Retina (tissue), 1 donor: ENCODE results near the gene ADM5.

Source experiments
- DNase-seq: peaks from one replicate; pipeline ENCODE4 v3.0.0-alpha.2; 2016

ADM5 gene

GRCh38 chr19:49658566-49659442 is 30.6 kb upstream of the ADM5 start:
- DNase-seq, result no peak

DNA sequence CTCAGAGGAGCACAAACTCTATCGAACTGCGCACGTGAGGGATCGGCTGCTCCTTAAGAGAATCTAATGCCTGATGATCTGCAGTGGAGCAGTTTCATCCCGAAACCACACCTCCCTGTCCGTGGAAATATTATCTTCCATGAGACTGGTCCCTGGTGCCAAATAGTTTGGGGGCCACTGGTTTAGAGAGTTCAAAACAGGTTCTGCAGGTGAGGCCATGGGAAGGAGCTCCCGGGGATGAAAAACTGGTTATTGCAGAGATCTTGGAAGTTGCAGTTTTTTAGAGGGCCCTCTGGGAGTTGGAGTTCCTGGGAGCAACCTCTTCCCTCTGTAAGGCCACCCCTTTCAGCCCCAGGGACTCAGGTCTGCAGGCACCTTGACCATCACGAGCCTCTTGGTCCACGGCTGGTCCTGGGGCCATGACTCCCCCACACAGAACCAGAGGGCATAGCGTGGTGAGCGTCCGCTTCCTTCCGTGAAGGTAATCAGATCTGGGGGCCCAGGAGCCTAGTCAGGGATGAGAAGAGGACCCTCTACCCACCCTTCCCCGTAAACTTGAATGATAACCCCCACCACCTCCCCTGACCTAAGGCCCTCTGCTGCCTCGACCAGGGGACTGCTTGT is 28.9 kb upstream of the ADM5 start:
- DNase-seq, result no peak

DNA sequence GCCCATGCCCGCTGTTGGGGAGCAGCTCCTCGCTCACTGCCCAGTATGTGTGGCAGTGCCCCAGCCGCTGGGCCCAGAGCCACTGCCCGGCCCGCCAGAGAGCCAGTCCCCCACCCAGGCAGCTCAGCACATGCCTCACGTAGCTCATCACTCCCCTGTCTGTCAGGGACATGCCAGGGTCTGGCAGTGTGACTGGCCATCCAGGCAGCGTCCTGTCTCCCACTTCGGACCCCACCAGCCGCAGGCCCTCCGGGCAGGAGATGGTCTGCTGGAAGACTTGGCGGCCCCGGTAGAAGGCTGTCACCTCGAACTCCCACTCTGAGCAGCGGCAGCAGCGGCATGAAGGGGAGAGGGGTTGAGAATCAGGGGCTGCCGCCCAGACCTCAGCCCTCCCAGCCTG is 27.4 kb upstream of the ADM5 start:
- no peak for DNase-seq

DNA sequence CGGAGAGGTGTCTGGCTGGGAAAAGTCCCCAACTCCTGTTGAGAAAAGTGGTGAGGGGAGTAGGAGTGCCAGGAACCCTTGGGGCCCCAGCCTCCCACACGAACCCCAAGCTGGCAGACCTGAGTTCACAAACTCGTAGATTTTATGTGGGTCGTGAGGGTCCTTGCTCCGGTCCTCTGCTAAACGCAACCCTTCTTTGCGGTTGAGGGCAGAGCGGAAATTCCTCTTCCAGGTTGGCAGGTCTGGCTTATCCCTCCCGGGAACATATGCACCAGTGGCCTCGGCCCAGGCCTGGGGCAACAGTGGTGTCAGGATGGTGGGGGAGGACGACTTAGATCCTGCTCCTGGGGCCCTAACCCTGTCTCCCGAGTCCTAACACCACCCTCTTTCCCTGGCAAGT is 26.2 kb upstream of the ADM5 start:
- DNase-seq, result no peak

DNA sequence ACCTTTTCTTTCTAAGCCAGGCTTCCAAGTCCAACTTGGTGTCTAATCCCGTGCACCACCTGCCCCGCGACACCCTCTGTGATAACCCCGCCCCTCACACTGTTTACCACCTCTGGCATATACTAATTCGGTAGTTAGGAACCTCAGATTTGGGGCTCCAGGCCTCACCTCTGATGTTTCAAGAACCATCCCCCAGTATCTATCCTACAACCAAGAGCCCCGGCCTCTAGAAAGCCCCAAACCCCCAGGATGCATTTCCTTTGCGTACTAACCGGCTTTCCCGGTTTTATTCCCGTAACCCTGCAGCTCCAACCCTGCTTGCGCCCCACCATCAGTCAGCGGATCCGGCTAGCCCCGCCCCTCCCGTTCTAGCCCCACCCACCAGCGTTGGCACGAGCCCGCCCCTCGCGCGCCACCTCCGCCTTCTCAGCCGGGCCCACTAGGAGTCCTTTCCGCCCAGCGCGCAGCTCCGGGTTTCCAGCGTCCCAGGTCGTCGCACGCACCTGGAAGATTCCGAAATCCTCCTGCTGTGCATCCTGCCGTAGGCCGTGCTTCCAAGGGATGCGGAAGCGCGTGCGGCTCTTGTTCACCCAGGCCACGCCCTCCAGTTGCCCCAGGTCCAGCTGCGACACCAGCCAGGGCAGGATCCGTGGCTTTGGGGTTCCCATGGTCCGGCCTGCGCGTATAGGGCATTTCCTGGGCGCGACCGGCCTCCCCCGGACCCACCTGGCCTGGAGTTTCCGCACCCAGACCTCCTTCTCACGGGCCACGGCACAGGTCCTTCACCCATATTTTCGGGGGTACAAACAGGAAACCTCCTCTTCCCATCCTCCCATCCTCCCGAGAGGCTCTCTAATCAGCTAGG is 25.0 kb upstream of the ADM5 start:
- peak; percentile 85 for DNase-seq

DNA sequence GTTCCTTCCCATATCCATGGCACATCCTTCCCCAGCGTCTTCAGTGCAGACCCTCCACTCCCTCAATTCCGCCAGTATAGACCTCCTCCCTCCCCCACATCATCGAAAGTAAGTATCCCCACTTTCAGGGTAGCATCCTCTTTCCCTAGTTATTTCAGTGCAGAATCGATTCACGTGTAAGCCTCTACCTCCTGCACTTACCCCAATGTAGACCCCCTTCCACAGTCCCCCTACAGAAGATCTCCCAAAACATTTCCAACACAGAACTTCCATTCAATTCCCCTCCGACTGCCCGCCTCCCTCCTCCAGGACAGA is 24.4 kb upstream of the ADM5 start:
- no peak for DNase-seq

- DNase-seq, result peak; percentile 93
Observed at GRCh38 chr19:49665351-49666119, 23.9 kb upstream of the ADM5 start, which contains the start of the genes BCL2L12 and IRF3. TSS of gene BCL2L12 (plus strand) at chr19:49665933. CDS start at chr19:49666693, 760 bp downstream. TSS of gene IRF3 (minus strand) at chr19:49665857. CDS start at chr19:49664838, 1,019 bp downstream.

- no peak for DNase-seq
Observed at GRCh38 chr19:49666120-49666444, 23.3 kb upstream of the ADM5 start.

- DNase-seq, result no peak
Observed at GRCh38 chr19:49667473-49667872, 21.9 kb upstream of the ADM5 start.

DNA sequence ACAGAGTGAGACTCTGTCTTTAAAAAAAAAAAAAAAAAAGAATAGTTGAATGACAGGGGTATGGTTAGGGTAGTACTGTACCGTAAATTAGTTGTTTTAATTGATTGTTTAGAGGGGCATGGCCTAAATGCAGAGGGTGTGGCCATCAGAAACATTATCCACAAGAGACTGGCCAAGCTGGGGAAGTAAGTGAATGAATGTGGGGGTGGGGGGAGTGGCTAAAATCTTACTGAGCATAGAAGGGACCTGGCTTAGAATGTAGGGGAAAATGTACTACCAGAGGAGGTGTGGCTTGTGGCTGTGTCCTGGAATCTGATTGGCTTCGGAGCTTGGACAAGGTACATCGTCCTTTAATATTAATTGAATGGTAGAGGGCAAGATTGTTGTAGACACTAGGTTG is 19.9 kb upstream of the ADM5 start:
- no peak for DNase-seq

DNA sequence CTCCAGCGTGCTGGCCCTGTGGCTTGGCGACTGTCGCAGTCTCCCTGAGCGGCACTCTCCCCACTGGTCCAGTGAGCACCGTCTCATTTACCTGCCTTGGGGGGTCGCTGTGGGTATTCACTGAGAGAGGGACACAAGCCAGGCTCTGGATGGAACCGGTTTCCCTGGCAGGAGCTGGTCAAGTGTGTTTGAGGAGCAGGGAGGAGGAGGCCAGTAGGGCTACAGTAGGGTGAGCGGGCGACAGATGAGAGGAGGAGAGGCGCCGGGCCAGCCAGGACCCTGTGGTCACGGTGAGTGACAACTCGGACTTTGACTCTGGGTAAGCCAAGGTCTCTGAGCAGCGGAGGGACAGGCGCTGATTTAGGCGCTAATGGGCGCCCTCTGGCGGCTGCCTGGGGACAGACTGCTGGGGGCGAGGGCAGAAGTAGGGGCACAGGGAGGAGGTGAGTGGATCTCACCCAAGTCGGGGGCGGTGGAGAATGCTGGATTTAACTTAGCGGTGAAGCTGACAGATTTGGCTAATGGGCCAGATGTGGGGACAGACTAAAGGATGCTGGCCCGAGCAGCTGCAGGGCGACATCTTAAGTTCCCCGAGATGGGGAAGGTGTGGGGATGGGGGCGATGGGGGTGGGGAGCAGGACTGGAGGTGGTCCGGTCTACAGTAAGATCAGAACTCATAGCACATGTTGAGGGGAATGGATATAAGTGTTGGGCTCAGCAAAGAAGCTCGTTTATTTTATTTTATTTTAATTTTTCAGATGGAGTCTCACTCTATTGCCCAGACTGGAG is 17.1 kb upstream of the ADM5 start:
- peak; percentile 88 for DNase-seq

DNA sequence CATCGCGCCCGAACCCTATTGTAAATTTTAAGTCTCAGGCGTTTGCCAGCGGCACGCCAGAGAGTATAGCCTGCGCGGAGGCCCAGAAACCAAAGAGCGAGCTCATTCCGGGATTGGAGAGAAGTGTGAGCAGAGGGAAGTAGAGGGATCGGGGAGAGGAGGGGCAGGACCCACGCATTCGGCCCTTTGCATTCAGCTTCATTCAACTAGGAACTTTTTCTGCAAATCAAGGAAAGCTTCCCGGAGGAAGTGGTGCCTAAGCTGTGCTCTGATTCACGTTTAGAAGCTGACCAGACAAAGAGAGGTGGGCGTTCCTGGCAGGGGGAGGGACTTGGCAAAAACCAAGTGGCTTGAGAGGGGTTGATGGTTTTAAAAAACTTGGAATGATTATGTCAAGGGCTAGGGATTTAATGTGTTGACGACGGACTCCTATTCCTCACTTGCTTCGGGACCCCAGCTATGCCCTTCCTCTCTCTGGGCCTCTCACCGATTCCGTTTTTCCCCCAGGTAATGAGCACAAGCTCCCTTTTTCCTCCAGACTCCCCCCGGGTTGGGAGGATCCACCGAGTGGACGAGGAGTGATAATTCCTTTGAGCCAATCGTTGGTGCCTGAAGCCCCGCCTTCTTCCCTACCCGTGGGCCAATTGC is 13.1 kb upstream of the ADM5 start:
- peak; percentile 98 for DNase-seq

DNA sequence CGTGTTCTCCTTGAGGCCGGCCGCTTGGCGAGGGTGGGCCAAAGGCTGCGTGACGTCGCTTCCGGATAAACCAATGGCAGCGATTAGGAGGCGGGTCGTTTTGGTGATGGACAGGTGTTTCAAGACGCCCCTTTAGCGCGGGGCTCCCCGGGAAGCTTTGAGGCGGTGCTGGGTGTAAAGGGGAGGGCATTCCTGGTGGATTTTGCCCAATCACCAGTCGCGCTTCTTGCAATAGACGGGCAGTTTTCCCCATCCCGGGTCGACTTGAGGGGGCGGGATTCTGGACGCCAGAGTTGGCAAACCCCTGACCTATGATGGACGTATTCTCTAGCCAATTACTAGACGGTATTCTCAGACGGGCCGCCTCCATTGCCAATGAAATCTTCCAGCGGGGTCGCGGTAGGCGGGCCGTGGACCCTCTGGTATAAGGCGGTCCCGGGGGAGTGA is 12.6 kb upstream of the ADM5 start:
- peak; percentile 100 for DNase-seq

DNA sequence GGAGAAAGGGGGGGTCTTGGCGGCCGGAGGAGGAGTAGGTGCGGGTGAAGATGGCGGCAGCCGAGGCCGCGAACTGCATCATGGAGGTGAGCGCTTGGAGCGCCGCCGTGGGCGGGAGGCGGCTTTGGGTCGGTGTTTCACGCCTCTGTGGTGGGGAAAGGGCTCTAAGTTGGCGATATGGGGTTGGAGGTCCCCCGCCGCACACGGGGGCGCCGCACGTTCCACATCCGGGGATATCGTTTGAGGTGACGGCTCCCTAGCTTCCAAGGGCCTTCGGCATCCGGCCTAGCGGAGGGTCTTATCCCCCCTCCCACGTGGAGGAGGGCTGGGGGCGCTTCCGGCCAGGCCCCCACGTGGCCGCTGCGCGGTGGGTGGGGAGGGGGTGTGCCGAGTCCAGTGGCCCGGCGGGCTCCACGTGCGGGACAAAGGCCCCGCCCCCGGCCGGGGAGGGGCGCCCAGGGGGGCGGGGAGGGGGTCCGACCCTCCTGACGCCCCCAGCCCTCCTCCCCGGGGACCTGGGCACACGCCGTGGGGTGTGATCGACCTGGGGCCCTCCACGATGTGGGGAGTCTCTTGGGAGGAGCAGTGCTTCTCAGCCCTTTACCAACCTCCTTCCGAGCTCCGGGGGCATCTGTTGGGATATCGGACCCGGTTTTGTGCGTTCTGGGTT is 12.0 kb upstream of the ADM5 start, which contains the start of gene PRMT1:
TSS of gene PRMT1 (plus strand) at position 41 of the 670 bp plus-strand sequence. CDS start at position 51, 10 bp downstream.
- DNase-seq, result no peak

DNA sequence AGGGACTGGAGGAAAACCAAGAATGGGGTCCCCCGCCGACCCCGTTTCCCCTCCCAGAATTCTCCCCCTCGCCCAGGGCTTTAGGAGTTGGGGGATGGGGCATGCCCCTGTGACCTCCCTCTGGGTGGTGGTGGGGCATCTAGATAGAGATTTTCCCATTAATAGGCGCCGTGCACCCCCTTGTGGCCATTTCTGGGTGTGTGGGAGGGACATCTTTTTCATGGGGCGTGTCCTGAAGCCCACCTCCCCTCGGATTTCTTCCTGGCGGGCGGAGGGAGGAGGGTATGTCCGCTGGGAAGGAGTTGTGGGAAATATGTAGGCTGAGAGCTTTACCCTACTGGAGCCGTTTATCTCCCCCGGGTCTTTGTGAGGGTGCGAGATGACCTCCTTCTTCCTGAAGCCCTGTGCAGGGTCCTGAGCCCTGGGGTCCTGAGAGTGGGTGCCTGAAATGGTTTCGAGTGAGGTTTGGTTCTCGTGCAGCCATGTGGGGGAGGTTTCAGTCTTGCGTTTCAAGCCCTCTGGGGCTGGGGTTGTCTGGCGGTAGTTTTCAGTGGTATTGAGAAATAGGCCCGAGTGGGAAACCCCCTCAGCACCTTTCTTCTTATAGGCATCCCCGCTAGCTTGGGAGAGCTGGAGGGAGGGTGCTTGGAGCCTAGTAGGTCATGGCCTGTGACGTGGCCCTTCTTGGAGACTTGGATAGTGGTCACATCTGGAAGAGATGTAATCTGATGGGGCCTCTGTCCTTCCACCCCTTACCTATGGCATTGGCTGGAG is 11.3 kb upstream of the ADM5 start:
- DNase-seq, result peak; percentile 92

GRCh38 chr19:49678985-49679770 is 10.2 kb upstream of the ADM5 start:
- no peak for DNase-seq

DNA sequence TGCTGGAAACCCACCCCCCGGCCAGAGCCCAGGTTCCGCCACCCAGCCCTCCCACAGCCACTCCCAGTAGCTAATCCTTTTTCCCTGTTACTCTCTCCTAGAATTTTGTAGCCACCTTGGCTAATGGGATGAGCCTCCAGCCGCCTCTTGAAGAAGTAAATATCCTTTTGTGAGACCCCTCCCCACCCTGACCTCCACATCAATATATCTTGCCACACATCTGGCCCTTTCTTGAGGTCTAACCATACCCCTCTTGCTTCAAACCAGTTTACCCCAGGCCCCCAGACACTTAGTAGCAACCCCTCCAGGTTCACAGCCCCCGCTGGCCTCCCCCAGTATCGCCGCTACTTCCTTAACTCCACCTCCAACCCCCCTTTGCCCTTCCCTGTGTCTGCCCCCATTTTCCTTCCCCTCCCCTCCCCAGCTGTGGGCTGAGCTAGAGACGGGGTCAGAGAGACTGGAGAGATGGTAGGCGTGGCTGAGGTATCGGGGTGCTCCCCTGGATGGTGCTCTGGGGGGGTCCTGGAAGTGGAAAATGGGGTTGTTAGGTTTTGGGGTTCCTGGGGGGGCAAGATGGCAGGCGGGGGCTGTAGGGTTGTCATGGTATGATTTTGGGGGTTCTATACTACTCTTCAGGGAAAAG is 9.5 kb upstream of the ADM5 start:
- DNase-seq, result no peak
